ENCODE data around the gene PLB1.
"Not testable (repeated sequence)": the region's sequence is repeated elsewhere in the genome, so short reads cannot be mapped to it uniquely, and the experiment has no call there.

PLB1 gene

GRCh38 chr2:28538652-28539051, 42.8 kb downstream of the PLB1 start:
- no peak for DNase-seq

GRCh38 chr2:28539118-28539541, 43.3 kb downstream of the PLB1 start:
- DNase-seq: no peak

- no peak for DNase-seq
These were observed 47.6 kb downstream of the PLB1 start for GRCh38 chr2:28543316-28544035.

- DNase-seq: no peak
These were observed 48.1 kb downstream of the PLB1 start for GRCh38 chr2:28544036-28544346.

GRCh38 chr2:28544405-28544921, 48.6 kb downstream of the PLB1 start:
- no peak for DNase-seq

GRCh38 chr2:28544922-28545589, 49.2 kb downstream of the PLB1 start:
- no peak for DNase-seq

- DNase-seq: no peak
These were observed 49.8 kb downstream of the PLB1 start for GRCh38 chr2:28545590-28546200.

GRCh38 chr2:28546242-28546641, 50.4 kb downstream of the PLB1 start:
- DNase-seq: no peak

GRCh38 chr2:28547223-28547860, 51.5 kb downstream of the PLB1 start:
- DNase-seq: no peak

- no peak for DNase-seq
These were observed 52.2 kb downstream of the PLB1 start for GRCh38 chr2:28547906-28548600.

- not testable (repeated sequence) for DNase-seq
These were observed 54.5 kb downstream of the PLB1 start for GRCh38 chr2:28550345-28550744.

- no peak for DNase-seq
These were observed 56.4 kb downstream of the PLB1 start for GRCh38 chr2:28552045-28552823.

GRCh38 chr2:28556303-28556702, 60.4 kb downstream of the PLB1 start:
- DNase-seq: no peak

- DNase-seq: no peak
These were observed 61.7 kb downstream of the PLB1 start for GRCh38 chr2:28557389-28558131.

GRCh38 chr2:28558158-28558820, 62.4 kb downstream of the PLB1 start:
- no peak for DNase-seq

- no peak for DNase-seq
These were observed 63.1 kb downstream of the PLB1 start for GRCh38 chr2:28558918-28559317.

GRCh38 chr2:28563869-28564268, 68.0 kb downstream of the PLB1 start:
- DNase-seq: no peak

GRCh38 chr2:28564346-28564745, 68.5 kb downstream of the PLB1 start:
- no peak for DNase-seq

- no peak for DNase-seq
These were observed 69.2 kb downstream of the PLB1 start for GRCh38 chr2:28565033-28565432.

GRCh38 chr2:28565720-28566295, 69.9 kb downstream of the PLB1 start:
- DNase-seq: no peak

All from NCI-H1436 treated with DMSO at 0.1 percent for 48 hours (cell line).